HepG2 (cell line): Measurements from ENCODE around the gene TMEM39A. TPM values are rescaled to one million over a fixed set of nuclear protein-coding genes. Genes with fewer than 3 reads are reported as not detected.
A peak's percentile ranks its signal among the peaks of the same experiment; 100 is the strongest.

Source experiments
- AKAP8 ChIP-seq: sonication (generic); formaldehyde crosslinking; IDR thresholded peaks from 2 replicates; pipeline ENCODE4 v1.5.1; 2020; ENCODE audit warnings: mild to moderate bottlenecking, missing genetic modification reagents
- GMEB2 ChIP-seq: IDR thresholded peaks from 2 replicates; pipeline ENCODE4 v1.6.1; 2016; ENCODE audit warnings: missing biosample characterization, missing genetic modification reagents, low read depth
- HNF4G ChIP-seq, 2 experiments: sonication (generic) in 1 of 2; formaldehyde crosslinking in 1 of 2; IDR thresholded peaks; 2 replicates each; pipeline versions ENCODE4 v1.4.0 to v1.6.1; 2011 to 2020; ENCODE audit warnings: borderline replicate concordance in 2 of 2, low read depth in 2 of 2, mild to moderate bottlenecking in 2 of 2, low read length in 1 of 2, missing genetic modification reagents in 1 of 2, moderate library complexity in 1 of 2
- MYPOP ChIP-seq: sonication (generic); formaldehyde crosslinking; IDR thresholded peaks from 2 replicates; pipeline ENCODE4 v1.8.1; 2023; ENCODE audit warnings: mild to moderate bottlenecking, moderate library complexity, missing genetic modification reagents
- POLR2G ChIP-seq: fragments of 200-400 bp; formaldehyde crosslinking; IDR thresholded peaks from 2 replicates; pipeline ENCODE4 v1.6.1; 2018; ENCODE audit warnings: mild to moderate bottlenecking, low read depth, low read length, moderate library complexity
- SALL2 ChIP-seq: sonication (generic); formaldehyde crosslinking; IDR thresholded peaks from 2 replicates; pipeline ENCODE4 v1.8.1; 2023; ENCODE audit warnings: mild to moderate bottlenecking, missing genetic modification reagents, inconsistent platforms
- ZBTB39 ChIP-seq: sonication (generic); formaldehyde crosslinking; IDR thresholded peaks from 2 replicates; pipeline ENCODE4 v1.5.0; 2020; ENCODE audit warnings: missing genetic modification reagents
- ZNF10 ChIP-seq: sonication (generic); formaldehyde crosslinking; IDR thresholded peaks from 2 replicates; pipeline ENCODE4 v1.4.0; 2020; ENCODE audit warnings: mild to moderate bottlenecking, low read depth, missing genetic modification reagents, borderline replicate concordance
- ZNF180 ChIP-seq: sonication (generic); formaldehyde crosslinking; IDR thresholded peaks from 2 replicates; pipeline ENCODE4 v1.4.0; 2020; ENCODE audit warnings: low read depth, missing genetic modification reagents, borderline replicate concordance
- ZNF792 ChIP-seq: IDR thresholded peaks from 2 replicates; pipeline ENCODE4 v1.6.1; 2016
- polyA plus RNA-seq, 8 experiments: library from polyadenylated mRNA; depleted of rRNA in 3 of 8; stranded (reverse) in 7 of 8; unstranded in 1 of 8; fragments of >200 nt; fragmentation: Illumina TruSeq in 4 of 8; extraction: Trizol in 4 of 8; gene quantifications; 2 replicates each; pipeline versions ENCODE4 v1.2.1 to v1.2.3, GENCODE V29; 2011 to 2016; ENCODE audit warnings: low read depth in 4 of 8, missing spikeins in 1 of 8, mixed read lengths in 1 of 8; ENCODE audit not compliant: insufficient read depth in 1 of 8
- total RNA-seq, 5 experiments: library from RNA; depleted of rRNA; stranded (reverse); fragments of >200 nt; fragmentation: Illumina TruSeq; extraction: Trizol; gene quantifications; 2 replicates each; pipeline ENCODE4 v1.2.3, GENCODE V29; 2016; ENCODE audit warnings: low read depth in 1 of 5
- TF ChIP-seq, protein P1 (sequence below): sonication (generic); formaldehyde crosslinking; IDR thresholded peaks from 2 replicates; pipeline ENCODE4 v1.5.0; 2020; ENCODE audit warnings: mild to moderate bottlenecking, missing genetic modification reagents, borderline replicate concordance
- TF ChIP-seq, protein P2 (sequence below): sonication (generic); formaldehyde crosslinking; IDR thresholded peaks from 2 replicates; pipeline ENCODE4 v1.5.1; 2020; ENCODE audit warnings: missing genetic modification reagents, mild to moderate bottlenecking, borderline replicate concordance
- TF ChIP-seq, protein P3 (sequence below): sonication (generic); formaldehyde crosslinking; IDR thresholded peaks from 2 replicates; pipeline ENCODE4 v1.5.1; 2020; ENCODE audit warnings: missing genetic modification reagents, mild to moderate bottlenecking, borderline replicate concordance
- TF ChIP-seq, protein P4 (sequence below): sonication (generic); formaldehyde crosslinking; IDR thresholded peaks from 2 replicates; pipeline ENCODE4 v1.5.0; 2020; ENCODE audit warnings: missing genetic modification reagents

Gene TMEM39A
- total and polyA plus RNA-seq, 2 of the 13 experiments (the other 11 are each of a cell fraction or from before 2014, with no cell fraction given): 55.8 to 64.9 TPM

DNA sequence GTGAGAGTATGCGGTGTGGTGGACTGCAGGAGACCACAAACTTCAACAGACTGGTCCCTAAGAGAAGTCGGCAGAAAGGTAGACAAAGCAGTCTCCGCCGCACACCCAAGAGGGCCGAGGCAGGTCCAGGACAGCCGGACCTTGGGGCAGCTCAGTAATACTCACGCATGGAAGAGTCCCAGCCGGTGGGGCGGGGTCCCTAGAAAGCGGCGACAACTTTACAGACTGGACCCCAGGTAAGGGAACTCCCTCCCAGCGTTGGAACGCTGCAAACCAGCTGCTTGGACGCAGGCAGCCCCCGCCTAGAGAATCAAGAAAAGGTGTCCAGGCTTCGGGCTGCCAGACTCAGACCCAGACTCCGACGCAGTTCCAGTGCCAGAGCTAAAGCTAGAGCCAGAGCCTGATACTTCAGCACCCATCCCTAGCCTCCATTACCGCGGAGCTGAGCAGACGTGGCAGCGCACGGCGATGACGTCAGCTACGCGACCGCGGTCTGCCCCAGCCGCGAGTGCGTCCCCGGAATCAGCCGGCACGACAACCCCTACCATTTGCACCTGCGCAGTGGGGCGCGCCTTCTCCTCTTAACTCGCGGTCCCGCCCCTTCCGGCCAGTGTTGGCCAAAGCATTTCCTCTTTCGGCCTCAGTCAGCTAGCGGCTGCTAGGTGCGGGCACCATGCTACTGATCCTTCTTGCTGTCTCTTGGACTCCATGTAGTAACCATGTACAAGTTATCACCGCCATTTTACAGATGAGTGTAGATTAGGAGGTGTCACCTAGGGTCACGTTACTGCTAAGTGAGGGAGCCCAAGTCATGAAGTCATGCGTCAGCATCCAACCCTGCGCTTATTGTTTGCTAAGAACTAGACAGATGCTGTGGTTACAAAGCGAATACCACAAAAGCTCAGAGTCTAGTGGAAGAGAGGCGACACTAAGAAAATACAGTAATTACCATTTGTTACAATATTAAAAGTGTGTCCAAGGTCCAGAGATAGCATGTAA, at the start of gene TMEM39A (continued):
- TF ChIP-seq, protein P1, sequence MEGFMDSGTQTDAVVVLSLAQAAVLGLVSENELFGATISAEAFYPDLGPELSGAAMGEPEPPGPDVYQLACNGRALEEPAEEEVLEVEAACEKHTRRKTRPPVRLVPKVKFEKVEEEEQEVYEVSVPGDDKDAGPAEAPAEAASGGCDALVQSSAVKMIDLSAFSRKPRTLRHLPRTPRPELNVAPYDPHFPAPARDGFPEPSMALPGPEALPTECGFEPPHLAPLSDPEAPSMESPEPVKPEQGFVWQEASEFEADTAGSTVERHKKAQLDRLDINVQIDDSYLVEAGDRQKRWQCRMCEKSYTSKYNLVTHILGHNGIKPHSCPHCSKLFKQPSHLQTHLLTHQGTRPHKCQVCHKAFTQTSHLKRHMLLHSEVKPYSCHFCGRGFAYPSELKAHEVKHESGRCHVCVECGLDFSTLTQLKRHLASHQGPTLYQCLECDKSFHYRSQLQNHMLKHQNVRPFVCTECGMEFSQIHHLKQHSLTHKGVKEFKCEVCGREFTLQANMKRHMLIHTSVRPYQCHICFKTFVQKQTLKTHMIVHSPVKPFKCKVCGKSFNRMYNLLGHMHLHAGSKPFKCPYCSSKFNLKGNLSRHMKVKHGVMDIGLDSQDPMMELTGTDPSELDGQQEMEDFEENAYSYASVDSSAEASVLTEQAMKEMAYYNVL (CRISPR knock-in tag): peak; percentile 81
- TF ChIP-seq AKAP8 (CRISPR knock-in tag): peak; percentile 88; the same call in 1 of the 2 replicates
- TF ChIP-seq SALL2 (CRISPR knock-in tag): peak; percentile 76
- TF ChIP-seq GMEB2 (CRISPR knock-in tag): peak; percentile 76
- TF ChIP-seq ZNF10: no peak
- TF ChIP-seq, protein P2, sequence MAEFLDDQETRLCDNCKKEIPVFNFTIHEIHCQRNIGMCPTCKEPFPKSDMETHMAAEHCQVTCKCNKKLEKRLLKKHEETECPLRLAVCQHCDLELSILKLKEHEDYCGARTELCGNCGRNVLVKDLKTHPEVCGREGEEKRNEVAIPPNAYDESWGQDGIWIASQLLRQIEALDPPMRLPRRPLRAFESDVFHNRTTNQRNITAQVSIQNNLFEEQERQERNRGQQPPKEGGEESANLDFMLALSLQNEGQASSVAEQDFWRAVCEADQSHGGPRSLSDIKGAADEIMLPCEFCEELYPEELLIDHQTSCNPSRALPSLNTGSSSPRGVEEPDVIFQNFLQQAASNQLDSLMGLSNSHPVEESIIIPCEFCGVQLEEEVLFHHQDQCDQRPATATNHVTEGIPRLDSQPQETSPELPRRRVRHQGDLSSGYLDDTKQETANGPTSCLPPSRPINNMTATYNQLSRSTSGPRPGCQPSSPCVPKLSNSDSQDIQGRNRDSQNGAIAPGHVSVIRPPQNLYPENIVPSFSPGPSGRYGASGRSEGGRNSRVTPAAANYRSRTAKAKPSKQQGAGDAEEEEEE (CRISPR knock-in tag): peak; percentile 31; the same call in 1 of the 2 replicates
- peak; percentile 80 for TF ChIP-seq MYPOP (CRISPR knock-in tag)
- TF ChIP-seq ZNF180 (CRISPR knock-in tag): no peak
- TF ChIP-seq, protein P3, sequence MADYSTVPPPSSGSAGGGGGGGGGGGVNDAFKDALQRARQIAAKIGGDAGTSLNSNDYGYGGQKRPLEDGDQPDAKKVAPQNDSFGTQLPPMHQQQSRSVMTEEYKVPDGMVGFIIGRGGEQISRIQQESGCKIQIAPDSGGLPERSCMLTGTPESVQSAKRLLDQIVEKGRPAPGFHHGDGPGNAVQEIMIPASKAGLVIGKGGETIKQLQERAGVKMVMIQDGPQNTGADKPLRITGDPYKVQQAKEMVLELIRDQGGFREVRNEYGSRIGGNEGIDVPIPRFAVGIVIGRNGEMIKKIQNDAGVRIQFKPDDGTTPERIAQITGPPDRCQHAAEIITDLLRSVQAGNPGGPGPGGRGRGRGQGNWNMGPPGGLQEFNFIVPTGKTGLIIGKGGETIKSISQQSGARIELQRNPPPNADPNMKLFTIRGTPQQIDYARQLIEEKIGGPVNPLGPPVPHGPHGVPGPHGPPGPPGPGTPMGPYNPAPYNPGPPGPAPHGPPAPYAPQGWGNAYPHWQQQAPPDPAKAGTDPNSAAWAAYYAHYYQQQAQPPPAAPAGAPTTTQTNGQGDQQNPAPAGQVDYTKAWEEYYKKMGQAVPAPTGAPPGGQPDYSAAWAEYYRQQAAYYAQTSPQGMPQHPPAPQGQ (CRISPR knock-in tag): no peak
- peak; percentile 91 for TF ChIP-seq ZNF792 (CRISPR knock-in tag)
- peak; percentile 99 for TF ChIP-seq POLR2G
- no peak for TF ChIP-seq ZBTB39
- TF ChIP-seq HNF4G (IDR thresholded peaks at IDR 0.05; ENCODE audit: borderline replicate concordance, low read depth, low read length): no peak
- TF ChIP-seq HNF4G (CRISPR knock-in tag; IDR thresholded peaks at IDR 0.05; ENCODE audit: borderline replicate concordance, low read depth): 0 out of 2 replicates have a peak, but pooled peaks have one; percentile 48
- TF ChIP-seq, protein P4, sequence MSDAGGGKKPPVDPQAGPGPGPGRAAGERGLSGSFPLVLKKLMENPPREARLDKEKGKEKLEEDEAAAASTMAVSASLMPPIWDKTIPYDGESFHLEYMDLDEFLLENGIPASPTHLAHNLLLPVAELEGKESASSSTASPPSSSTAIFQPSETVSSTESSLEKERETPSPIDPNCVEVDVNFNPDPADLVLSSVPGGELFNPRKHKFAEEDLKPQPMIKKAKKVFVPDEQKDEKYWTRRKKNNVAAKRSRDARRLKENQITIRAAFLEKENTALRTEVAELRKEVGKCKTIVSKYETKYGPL: no peak
